Measurements from ENCODE around the gene TTLL11.

Gene TTLL11

DNA sequence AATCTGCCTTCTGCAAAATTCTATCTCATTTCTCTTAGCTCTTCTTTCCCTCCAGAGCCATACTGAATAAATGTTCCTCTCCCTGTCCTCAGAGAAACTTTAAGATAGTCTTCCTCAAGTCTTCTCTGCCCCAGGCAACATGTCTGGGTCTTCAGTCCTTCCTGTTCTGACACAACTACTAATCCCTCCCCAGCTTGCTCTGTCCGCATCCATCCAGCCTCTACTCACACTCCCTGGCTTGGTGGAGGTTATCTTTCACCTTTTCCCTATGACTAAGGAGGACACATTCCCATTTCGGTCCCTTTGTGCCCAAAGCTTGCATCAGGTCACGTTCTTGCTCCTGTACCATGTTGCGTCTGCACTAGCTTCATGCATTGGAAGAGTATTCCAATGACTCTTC is 143.3 kb downstream of the TTLL11 start:
- no peak for DNase-seq (ENCODE audit: low read depth)
- no peak overlapping the region for H3K4me3 ChIP-seq (ENCODE audit: low read depth, low read length)
- TF ChIP-seq, protein P1, sequence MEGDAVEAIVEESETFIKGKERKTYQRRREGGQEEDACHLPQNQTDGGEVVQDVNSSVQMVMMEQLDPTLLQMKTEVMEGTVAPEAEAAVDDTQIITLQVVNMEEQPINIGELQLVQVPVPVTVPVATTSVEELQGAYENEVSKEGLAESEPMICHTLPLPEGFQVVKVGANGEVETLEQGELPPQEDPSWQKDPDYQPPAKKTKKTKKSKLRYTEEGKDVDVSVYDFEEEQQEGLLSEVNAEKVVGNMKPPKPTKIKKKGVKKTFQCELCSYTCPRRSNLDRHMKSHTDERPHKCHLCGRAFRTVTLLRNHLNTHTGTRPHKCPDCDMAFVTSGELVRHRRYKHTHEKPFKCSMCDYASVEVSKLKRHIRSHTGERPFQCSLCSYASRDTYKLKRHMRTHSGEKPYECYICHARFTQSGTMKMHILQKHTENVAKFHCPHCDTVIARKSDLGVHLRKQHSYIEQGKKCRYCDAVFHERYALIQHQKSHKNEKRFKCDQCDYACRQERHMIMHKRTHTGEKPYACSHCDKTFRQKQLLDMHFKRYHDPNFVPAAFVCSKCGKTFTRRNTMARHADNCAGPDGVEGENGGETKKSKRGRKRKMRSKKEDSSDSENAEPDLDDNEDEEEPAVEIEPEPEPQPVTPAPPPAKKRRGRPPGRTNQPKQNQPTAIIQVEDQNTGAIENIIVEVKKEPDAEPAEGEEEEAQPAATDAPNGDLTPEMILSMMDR (conservative IDR thresholded peaks at IDR 0.05; ENCODE audit: low read depth, low read length): no peak

DNA sequence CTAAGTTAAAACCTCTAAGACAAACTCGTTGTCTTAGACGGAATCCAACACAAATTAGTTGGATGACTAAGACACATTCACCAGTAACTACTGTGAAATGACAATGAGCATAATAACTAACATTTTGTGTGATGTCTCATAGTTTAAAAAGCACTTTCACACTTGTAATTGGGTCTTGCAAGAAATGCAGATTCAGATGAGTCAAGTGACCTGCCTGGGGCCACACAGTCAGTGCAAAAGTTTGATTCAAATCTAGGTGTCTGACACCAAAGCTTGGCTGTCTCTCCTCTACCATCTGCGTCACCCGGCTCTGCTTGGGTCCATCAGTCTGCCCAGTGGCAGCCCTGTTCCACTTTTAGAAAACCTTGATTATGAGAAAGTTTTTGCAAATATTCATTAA is 143.7 kb downstream of the TTLL11 start:
- DNase-seq (ENCODE audit: low read depth): no peak
- TF ChIP-seq, protein P1 (conservative IDR thresholded peaks at IDR 0.05; ENCODE audit: low read depth, low read length): no peak
- H3K4me3 ChIP-seq (ENCODE audit: low read depth, low read length): no peak overlapping the region

- no peak for DNase-seq (ENCODE audit: low read depth)
- no peak overlapping the region for H3K4me3 ChIP-seq (ENCODE audit: low read depth, low read length)
- TF ChIP-seq, protein P1 (conservative IDR thresholded peaks at IDR 0.05; ENCODE audit: low read depth, low read length): no peak
Measured at GRCh38 chr9:121947775-121948174, 145.3 kb downstream of the TTLL11 start.

GRCh38 chr9:121946465-121946864 is 146.6 kb downstream of the TTLL11 start:
- no peak for DNase-seq (ENCODE audit: low read depth)
- TF ChIP-seq, protein P1 (conservative IDR thresholded peaks at IDR 0.05; ENCODE audit: low read depth, low read length): no peak
- no peak overlapping the region for H3K4me3 ChIP-seq (ENCODE audit: low read depth, low read length)

GRCh38 chr9:121945849-121946248 is 147.3 kb downstream of the TTLL11 start:
- H3K4me3 ChIP-seq (ENCODE audit: low read depth, low read length): no peak overlapping the region
- no peak for DNase-seq (ENCODE audit: low read depth)
- TF ChIP-seq, protein P1 (conservative IDR thresholded peaks at IDR 0.05; ENCODE audit: low read depth, low read length): no peak

DNA sequence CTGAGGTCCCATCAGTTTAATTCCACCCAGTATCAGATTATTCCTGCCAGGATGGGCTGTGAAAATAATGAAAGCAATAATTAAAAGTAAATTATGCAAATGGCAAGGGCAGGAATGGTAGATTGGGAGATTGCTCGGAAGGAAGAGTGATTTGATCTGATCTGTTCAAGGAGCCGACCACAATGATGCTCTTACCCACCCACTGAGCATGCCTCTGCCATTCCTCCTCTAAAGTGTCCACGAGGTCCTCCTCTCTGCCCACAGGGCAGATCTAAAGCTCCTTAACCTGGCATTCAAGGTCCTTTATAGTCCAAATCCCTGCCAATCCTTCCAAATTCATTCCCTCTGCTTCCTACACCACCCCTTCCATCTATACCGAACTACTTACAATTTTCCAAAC is 147.8 kb downstream of the TTLL11 start:
- H3K4me3 ChIP-seq (ENCODE audit: low read depth, low read length): no peak overlapping the region
- TF ChIP-seq, protein P1 (conservative IDR thresholded peaks at IDR 0.05; ENCODE audit: low read depth, low read length): no peak

DNA sequence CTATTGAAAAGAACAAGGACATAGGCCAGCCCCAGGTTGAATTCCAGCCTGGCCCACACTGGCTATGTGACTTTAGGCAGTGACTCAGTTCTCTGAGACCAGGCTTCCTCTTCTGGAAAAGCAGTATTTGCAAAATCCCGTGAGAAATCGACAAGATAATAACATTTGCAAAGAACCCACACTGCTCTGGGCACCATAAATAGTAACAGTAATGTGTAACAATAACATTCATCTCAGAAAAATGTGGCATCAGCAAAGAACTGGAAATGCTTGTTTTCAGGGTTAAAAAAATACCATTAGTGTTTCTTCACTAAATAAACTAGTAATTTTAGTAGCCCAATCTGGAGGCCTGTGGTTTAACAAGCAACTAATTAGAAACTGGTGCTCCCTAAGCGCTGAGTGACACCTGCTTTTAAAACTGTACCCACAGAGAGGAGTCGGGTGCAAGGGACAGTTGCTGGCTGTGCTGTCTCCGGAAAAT is 148.4 kb downstream of the TTLL11 start:
- TF ChIP-seq, protein P1 (conservative IDR thresholded peaks at IDR 0.05; ENCODE audit: low read depth, low read length): no peak
- DNase-seq (ENCODE audit: low read depth): peak; percentile 67
- no peak overlapping the region for H3K4me3 ChIP-seq (ENCODE audit: low read depth, low read length)

More for the DNA sequence above, 147.8 kb downstream of the TTLL11 start:
- DNase-seq (ENCODE audit: low read depth): no peak
